Airway epithelial cell (primary cell): ENCODE measurements around the gene MSS51. TPM values are rescaled to one million over a fixed set of nuclear protein-coding genes. Genes with fewer than 3 reads are reported as not detected.

Experiments used
- total RNA-seq: library from RNA; depleted of rRNA; stranded (reverse); fragments of >200 nt; gene quantifications from 2 replicates; pipeline ENCODE4 v1.2.3, GENCODE V29; 2015

Gene MSS51
- total RNA-seq: 0.28 and 0.92 TPM in 2 replicates

DNA sequence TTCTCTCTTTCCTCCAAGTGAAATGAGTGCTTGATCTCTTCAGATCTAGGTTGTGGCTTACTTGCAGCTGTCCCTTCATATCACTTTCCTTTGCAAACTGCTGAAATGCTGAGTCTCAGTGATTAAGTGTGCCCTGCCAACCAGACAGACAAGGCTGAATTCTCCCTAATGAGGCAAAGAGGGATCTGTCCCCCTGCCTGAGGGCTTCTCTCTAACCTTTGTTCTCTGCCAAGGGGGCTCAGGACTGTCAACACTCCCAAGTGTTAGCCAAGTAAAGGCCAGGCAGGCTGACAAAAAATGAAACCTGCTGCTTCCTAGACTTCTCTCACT lies at the start of gene MSS51:
Gene MSS51 (minus strand): TSS at position 24 of the 330 bp plus-strand sequence. CDS start 5,277 bp downstream, outside the sequence.

DNA sequence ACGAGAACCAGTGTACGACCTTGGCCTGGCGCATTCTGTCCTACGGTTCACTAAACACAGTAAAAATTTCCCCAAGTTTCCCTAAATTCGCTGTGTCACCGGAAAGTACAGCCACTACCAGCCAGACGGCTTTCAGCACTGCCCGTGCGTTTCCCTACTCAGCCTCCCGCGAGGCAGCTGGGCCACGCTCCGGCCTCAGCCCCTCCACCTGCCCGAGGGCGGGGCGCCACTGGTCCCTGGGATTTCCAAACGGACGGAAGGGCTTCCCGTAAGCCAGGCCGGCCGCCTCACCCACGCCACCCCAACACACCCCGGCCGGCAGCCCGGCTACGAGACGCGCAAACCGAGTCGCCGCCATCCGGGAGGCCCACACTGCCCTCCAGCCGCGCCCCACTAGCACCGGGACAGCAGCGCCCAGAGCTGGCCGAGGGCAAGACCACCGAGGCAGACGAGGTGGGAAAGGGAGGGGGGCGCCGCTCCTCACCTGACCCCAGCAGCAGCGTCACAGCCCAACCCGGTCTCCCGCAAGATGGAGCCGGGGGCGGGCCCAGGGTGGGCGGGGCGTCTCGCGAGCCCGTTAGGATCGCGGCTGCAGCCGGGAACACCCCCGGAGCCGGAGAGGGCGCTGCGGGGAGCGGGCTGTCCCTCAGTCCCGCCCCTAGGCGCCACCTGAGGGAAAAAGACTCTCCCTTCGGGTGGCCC lies 19.7 kb downstream of the MSS51 start, which contains the start of gene ANXA7:
Gene ANXA7 (minus strand): TSS at position 531 of the 702 bp plus-strand sequence. CDS start 13,202 bp downstream, outside the sequence.

Other genes with a start within 250 kb of the MSS51 start
- gene DNAJC9, start 186.3 kb downstream of the MSS51 start, total RNA-seq: 35.2 and 36.5 TPM in 2 replicates
- 40.3 and 59.1 TPM in 2 replicates for gene MRPS16, start 180.9 kb downstream of the MSS51 start, total RNA-seq
- gene CFAP70, start 74.7 kb downstream of the MSS51 start, total RNA-seq: 0.33 and 0.42 TPM in 2 replicates
- 72.2 and 95.4 TPM in 2 replicates for gene ANXA7, start 19.5 kb downstream of the MSS51 start, total RNA-seq
- 17.2 and 20.8 TPM in 2 replicates for gene PPP3CB, start 62.5 kb upstream of the MSS51 start, total RNA-seq
- gene USP54, start 157.8 kb upstream of the MSS51 start, total RNA-seq: 7.0 and 17.1 TPM in 2 replicates
- gene MYOZ1, start 207.9 kb upstream of the MSS51 start, total RNA-seq: not detected in 2 replicates
- 0.07 and 0.09 TPM in 2 replicates for gene SYNPO2L, start 222.5 kb upstream of the MSS51 start, total RNA-seq